ENCODE data around the gene SFTPD.

DNA sequence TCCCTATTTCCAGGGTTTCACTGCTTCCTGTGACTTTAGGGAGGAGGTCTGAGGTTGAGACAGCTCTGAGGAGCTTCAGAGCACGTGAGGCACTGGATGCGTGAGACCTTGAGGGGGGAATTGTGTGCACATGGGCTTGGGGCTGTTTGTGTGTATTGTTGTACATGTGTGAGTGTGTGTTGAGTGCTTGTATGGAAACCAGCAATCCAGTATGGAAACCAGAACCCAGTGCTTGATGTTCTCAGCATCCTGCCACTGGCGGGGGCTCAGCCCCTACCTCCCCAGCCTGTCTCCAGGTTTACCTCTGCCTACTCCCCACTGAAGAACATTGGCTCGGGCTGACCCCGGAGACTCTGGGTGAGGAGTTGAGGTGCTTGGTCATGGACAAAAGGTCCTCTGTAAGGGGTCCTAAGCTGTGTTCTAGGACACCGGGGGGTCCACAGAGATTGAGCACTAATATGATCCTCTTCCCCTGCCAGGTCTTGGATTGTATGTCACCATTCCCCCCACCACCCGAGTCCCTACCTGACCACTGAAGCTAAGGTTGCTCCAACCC is 20.8 kb downstream of the SFTPD start:
- TF ChIP-seq, protein P1, sequence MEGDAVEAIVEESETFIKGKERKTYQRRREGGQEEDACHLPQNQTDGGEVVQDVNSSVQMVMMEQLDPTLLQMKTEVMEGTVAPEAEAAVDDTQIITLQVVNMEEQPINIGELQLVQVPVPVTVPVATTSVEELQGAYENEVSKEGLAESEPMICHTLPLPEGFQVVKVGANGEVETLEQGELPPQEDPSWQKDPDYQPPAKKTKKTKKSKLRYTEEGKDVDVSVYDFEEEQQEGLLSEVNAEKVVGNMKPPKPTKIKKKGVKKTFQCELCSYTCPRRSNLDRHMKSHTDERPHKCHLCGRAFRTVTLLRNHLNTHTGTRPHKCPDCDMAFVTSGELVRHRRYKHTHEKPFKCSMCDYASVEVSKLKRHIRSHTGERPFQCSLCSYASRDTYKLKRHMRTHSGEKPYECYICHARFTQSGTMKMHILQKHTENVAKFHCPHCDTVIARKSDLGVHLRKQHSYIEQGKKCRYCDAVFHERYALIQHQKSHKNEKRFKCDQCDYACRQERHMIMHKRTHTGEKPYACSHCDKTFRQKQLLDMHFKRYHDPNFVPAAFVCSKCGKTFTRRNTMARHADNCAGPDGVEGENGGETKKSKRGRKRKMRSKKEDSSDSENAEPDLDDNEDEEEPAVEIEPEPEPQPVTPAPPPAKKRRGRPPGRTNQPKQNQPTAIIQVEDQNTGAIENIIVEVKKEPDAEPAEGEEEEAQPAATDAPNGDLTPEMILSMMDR (IDR thresholded peaks at IDR 0.05), result no peak
- TF ChIP-seq POLR2A (IDR thresholded peaks at IDR 0.05), result no peak
- TF ChIP-seq POLR2AphosphoS5 (IDR thresholded peaks at IDR 0.05), result no peak
- no peak for TF ChIP-seq EP300 (IDR thresholded peaks at IDR 0.05; ENCODE audit: low read depth)
